PC-3 (cell line): ENCODE data around the gene COPS6.
"Not testable (repeated sequence)": the region's sequence is repeated elsewhere in the genome, so short reads cannot be mapped to it uniquely, and the experiment has no call there.

ENCODE experiments used
- CTCF ChIP-seq: fragments of 300-600 bp; sonication (generic); conservative IDR thresholded peaks from 2 replicates; pipeline ENCODE4 v1.5.1; 2017; ENCODE audit warnings: antibody characterized with exemption, low read depth, mild to moderate bottlenecking, low read length
- EZH2 ChIP-seq: fragments of 300-600 bp; sonication (generic); IDR thresholded peaks from one replicate; pipeline ENCODE4 v1.6.1; 2017; ENCODE audit warnings: antibody characterized with exemption, mild to moderate bottlenecking, low read length; ENCODE audit not compliant: unreplicated experiment
- EZH2phosphoT487 ChIP-seq: fragments of 300-600 bp; sonication (generic); IDR thresholded peaks from 2 replicates; pipeline ENCODE4 v1.6.1; 2018; ENCODE audit warnings: mild to moderate bottlenecking, antibody characterized with exemption, low read length, borderline replicate concordance

- not testable (repeated sequence) for TF ChIP-seq CTCF, EZH2phosphoT487, EZH2
Observed at GRCh38 chr7:100130220-100130607, 41.4 kb downstream of the COPS6 start.
